Cerebellar nuclear complex (tissue), 1 donor: Measurements from ENCODE around the gene FCF1.
"Not testable (repeated sequence)": the region's sequence is repeated elsewhere in the genome, so short reads cannot be mapped to it uniquely, and the experiment has no call there.

Experiments
- DNase-seq, 2 experiments: peaks; one replicate each; lab custom pipeline; 2025; lab: John Stamatoyannopoulos, UW

FCF1 gene

DNA sequence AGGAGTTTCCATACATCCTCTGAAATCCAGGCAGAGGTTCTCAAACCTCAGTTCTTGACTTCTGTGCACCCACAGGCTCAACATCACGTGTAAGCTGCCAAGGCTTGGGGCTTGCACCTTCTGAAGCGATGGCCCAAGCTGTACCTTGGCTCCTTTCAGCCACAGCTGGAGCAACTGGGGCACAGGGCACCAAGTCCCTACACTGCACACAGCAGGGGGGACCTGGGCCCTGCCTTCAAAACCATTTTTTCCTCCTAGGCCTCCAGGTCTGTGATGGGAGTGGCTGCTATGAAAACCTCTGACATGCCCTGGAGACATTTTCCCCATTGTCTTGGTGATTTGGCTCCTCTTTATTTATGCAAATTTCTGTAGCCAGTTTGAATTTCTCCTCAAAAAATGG is 10.7 kb upstream of the FCF1 start:
- no peak for DNase-seq

DNA sequence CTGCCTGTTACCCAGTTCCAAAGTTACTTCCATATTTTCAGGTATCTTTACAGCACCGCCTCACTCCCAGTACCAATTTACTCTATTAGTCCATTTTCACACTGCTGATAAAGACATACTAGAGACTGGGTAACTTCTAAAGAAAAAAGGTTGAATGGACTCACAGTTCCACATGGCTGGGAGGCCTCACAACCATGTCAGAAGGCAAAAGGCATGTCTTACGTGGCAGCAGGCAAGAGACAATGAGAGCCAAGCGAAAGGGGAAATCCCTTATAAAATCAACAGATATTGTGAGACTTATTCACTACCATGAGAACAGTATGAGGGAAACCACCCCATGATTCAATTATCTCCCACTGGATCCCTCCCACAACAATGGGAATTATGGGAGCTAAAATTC is 9.9 kb upstream of the FCF1 start:
- DNase-seq = no peak

DNA sequence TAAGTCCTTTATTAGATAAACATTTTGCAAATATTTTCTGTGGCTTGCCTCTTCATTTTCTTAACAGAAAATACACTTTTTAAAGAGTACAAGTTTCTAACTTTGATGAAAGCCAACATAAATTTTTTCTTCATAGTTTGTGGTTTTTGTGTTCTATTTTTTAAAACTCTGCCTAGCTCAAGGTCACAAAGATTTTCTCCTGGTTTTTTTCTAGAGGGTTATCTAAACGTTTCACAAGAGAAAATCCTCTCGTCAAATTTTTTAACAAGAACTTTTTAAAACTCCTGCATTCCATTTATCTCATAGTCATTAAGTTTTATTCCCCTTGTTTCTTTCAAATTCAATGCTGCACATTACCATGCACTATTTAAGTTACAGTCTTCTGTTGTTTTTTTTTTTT is 8.3 kb upstream of the FCF1 start:
- no peak for DNase-seq

DNA sequence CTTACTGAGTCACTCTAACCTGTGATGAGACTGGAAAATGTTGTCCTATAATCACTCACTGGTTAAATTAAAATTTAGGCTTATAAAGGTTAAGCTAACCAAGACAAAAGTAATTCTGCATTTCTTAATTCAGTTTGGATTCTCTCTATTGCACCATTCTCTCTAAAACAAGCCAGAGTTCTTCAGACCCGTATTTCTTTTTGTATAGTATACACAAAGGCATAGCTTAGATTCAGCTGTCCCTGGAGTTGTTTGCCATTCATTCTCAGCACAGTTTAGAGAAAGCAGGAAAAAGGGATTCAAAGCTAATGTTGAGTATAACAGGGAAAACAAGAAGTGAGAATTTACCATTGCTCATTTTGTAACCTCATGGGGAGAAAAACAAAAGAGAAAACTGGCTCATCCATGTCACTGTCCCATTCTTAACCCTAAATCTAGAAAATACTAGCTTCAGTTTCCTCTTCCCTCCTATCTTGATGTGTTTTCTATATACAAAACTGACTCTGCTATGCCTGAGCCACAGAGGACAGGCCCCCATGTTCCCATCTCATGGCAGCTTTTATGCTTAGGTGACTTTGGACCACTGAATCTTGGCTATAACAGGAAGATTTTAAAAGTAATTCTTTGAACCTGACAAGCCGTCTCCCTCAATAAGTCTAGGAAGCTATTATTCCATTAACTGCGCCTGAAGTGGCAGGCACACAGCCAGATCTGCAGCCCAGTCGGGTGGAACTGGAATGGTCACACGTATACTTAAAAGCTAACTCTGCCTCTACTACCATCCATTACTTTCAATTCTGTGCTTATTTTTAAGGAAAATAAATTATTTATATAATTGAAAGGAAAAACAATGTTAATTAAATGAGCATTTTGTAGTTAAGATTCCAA is 7.1 kb upstream of the FCF1 start:
- DNase-seq = no peak

DNA sequence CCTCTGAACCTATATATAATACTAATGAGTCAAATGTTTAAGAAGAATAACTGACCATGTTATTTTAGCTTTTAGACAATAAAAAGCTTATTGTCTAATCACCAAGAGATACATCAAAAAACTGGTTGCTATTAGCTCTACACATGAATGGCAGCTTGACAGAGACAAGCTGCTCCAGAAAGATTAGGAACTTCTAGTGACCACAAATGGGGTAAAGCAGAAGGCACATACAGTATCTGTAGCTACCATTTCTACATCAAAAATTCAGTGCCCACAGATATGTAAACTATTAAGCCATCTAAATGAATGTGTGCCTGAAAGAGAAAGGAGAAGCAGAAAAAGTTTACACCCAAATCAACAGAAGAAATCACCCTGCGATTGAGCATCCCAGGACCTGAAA is 2.5 kb upstream of the FCF1 start:
- DNase-seq = no peak

DNA sequence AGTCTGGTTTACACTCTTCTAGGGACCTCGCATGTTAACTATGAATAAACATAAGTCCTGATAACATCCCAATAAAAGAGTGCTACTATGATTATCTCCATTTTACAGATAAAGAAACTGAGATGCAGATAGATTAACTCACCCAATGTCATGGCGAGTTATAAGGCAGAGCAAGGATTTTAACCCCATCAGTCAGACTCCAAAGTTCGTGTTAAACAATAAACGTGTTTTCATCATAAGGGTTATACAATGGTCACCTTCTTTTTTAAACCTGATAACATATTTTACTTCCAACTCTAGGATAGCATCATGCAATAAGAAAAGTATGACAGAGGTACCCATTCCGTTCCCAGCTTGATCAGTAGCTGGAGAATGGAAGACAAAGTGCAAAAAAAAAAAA is 1.3 kb upstream of the FCF1 start:
- DNase-seq = no peak

DNA sequence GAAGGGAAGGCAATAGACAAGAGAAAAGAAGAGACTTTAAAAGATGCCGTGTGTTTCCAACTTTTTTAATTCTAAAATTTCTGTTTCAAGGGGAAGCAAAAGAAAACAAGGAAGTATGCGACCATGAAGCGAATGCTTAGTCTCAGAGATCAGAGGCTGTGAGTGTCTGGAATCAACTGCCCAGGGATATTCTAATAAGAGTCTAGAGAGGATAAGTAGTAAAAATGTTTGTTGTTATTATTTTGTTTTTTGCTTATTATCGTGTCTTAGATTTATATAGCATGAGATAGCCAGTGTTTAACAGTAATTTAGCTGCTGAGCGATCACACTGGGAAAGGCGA is 421 bp downstream of the FCF1 start:
- DNase-seq = no peak

DNA sequence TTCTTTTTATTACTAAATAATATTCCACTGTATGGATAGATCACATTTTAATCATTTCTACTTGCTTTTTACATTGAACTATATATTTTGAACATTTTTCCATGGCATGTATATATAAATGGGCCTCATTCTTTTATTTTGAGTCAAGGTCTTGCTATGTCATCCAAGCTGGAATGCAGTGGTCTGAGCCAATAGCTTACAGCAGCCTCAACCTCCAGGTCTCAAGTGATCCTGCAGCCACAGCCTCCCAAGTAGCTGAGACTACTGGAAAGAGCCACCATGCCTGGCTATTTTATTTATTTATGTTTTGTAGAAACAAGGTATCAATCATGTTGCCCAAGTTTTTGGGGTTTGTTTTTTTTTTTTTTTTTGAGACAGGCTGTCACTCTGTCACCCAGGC is 7.6 kb downstream of the FCF1 start:
- DNase-seq = no peak

DNA sequence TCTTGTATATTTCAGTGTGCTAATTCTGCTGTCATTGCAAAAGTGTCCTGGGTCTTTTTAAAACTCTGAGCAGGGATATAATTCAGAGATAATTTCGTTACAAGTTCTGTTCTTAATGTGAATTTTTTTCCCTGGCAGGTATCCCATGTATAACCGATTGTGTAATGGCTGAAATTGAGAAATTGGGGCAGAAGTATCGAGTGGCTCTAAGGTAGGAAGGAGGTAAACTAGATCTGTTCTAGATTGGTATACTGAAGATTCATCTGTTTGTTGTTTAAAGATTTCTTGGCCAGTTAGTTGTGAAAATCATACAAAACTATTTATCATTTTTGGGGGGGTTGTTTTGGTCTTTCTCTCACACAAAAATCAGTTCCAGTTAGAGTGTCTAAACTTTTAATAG is 10.2 kb downstream of the FCF1 start:
- DNase-seq = no peak

DNA sequence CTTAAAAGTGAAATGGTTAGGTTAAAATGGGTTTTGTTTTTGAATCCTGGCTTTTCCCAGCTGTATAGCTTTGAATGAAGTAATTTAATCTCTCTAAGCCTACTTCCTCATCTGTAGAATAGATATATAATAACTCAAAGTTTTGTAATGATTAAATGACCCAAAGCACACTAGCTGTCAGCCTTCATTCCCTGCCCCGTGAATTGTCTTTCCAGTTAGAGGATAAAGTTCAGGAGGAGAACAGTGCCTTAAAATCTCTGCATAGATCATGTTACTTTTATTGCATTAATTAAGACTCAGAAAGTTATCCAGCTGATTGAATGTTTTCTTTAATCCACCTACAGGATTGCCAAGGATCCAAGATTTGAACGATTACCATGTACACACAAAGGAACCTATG is 19.4 kb downstream of the FCF1 start:
- no peak for DNase-seq

DNA sequence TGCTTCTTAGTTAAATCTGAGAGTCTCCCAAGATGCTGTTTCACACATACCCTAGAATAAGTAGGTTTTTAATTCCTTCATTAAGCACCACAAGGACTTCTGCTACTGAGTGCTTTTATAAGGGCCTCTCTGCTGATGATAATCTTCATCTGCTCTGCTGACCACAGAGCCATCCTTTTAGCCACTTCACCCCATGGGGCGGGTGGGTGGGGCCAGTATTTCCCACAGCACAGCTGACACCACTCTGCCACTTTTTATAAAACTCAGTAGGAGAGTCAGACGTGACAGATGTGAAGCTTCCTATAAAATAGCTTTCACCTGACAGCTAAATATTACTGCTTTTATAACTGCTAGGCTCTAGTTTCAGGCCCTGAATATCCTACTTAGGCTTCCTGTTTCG is 20.3 kb downstream of the FCF1 start:
- DNase-seq = no peak

DNA sequence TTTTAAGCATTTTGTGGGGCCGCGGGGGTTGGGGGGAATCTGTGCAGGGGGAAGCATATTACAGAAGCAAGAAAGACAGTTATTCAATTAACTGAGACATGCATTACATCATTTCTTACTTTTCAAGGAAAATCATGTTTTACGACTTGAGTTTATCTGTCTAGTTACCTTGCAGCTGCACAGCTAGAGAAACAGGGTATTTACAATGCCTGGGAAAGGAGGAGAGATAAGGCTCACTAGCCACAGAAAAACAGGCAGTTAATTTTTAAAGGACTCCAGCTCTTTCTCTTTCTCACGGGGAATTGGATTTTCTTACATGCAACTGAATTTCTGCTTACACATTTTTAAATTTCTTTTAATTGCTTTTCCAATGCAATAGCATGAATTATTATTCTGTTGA is 22.2 kb downstream of the FCF1 start:
- DNase-seq = no peak

DNA sequence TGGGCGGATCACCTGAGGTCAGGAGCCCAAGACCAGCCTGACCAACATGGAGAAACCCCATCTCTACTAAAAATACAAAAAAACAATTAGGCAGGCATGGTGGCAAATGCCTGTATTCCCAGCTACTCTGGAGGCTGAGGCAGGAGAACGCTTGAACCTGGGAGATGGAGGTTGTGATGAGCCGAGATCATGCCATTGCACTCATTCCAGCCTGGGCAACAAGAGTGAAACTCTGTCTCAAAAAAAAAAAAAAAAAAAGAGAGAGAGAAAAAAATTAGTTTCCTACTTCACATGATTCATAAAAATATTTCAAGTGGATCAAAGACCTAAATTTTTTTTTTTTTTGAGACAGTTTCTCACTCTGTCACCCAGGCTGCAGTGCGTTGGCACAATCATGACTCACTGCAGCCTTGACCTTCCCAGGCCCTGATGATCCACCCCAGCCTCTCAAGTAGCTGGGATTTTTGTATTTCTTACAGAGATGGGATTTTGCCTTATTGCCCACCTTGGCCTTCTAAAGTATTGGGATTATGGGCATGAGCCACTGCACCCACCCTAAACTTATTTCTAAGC is 24.9 kb downstream of the FCF1 start:
- DNase-seq = no peak

DNA sequence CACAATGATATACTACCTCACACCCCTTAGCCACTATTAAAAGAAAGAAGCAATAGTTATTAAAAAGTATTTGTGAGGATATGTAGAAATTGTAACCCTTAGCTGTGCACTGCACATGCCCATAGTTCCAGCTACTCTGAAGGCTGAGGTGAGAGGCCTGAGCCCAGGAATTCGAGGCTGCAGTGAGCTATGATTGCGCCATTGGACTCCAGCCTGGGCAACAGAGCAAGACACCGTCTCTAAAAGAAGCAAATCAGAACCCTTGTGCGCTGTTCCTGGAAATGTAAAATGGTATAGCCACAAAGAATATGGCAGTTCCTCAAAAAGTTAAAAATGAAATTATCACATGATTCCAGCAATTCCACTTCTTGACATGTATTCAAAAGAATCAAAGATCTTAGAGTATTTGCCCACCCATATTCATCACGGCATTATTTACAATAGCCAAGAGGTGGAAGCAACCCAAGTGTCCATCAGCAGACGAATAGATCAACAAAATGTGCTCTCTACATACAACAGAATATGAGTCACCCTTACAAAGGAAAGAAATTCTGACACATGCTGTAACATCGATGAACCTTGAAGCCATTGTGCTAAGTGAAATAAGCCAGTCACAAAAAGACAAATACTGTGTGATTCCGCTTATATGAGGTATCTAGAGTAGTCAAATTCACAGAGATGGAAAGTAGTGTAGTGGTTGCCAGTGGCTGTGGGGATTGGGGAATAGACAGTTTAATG is 26.5 kb downstream of the FCF1 start:
- DNase-seq = no peak

DNA sequence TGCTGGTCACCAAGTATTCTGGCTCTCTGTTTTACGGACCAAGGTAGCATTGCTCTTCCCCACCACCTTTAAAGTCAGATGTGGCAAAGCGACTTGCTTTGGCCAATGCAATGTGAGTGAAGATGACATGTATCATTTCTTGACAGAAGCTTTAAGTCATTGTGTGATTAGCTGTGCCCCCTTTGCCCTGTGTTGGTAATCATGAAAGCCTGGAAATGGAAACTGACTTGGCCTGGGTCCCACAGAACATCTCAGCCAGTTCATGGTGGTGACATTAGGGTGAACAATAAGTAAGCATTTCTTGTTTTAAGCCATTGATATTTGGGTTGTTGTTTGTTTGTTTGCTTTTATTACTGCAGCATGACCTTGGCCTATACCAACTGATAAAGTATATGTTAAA is 34.3 kb downstream of the FCF1 start:
- DNase-seq = no peak

DNA sequence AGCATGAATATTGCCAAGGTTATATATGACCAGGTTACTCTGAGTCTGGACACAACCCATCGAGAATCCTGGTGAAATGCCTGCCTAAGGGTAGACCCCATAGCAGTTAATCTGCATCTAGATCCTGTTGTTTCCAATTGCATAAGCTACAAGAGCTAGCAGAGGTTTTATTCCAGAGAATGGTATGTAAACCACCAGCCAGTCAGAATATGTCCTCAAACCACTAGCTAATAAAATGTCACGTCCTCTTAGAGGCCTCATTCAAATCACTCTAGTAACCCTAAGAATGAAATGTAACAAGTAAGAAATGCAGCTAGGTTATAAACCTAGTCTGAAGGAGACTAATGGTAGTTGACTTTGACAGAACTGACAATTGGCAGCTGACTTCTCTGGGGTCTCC is 41.2 kb downstream of the FCF1 start:
- DNase-seq = no peak

DNA sequence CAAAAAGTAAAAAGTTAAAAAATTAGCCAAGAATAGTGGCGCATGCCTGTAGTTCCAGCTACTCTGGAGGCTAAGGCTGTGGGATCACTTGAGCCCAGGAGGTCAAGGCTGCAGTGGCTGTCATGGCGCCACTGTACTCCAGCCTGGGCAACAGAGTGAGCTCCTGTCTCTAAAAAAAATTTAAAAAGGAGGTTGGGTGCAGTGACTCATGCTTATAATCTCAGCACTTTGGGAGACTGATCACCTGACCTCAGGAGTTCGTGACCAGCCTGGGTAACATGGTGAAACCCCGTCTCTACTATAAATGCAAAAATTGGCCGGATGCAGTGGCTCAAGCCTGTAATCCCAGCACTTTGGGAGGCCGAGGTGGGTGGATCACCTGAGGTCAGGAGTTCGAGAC is 42.0 kb downstream of the FCF1 start:
- no peak for DNase-seq

DNA sequence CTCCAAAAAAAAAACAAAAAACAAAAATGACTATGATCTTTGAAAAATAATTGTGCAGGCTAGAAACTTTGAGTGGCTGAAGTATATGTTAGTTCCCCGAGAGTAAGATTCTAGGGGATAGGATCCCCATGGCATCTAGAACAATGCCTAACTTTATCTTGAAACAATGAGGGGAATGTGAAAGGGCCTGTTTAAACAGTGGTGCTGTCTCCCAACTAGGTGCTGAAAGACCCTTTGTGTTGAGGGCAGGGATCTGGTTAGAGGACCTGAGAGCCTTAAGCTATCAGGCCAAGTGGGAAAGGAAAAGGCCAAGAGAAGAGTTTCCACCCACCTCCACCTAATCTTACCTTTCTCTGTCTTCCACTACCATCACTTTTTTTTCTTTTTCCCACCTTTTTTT is 43.4 kb downstream of the FCF1 start:
- no peak for DNase-seq

DNA sequence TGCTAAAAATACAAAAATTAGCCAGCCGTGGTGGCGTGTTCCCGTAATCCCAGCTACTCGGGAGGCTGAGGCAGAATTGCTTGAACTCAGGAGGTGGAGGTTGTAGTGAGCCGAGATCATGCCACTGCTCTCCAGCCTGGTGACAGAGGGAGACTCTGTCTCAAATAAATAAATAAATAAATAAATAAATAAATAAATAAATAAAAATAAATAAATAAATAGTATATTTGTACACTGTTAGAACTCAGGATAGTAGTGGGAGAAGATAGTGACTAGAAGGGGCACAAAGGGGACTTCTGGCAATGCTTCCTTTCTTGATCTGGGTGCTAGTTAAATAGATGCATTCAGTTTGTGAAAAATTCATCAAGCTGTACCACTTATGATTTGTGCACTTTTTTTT is 45.6 kb downstream of the FCF1 start:
- DNase-seq = not testable (repeated sequence)

DNA sequence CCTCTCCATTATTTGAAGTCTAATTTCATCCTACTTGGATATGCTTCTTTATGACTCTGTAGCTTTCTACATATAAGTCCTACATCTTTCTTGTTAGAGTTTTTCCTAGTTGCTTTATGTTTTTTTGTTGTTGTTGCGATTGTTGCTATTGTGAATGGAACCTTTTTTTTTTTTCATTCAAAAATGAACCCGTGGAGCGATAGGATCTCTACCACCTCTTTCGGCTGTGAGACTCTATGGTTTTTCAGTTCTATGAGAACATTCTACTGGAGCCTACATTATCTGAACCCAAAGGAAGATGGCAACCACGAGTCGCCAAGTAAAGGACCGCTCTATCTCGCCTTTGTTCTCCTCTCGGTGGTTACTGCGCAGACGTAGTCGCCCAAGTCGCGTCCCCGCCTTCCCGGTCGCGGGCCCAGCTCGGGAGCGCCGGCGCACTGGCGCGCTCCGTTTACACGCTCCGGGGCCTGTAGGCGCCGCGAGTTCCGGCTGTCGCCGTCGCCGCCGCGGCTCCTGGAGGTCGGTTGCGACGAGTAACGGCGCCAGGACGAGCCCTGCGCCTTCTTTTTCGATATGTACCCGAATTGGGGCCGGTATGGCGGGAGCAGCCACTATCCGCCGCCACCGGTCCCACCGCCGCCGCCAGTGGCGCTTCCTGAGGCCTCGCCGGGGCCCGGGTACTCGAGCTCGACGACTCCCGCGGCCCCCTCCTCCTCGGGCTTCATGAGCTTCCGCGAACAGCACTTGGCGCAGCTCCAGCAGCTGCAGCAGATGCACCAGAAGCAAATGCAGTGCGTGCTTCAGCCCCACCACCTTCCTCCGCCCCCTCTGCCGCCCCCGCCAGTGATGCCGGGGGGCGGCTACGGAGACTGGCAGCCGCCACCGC is 50.2 kb downstream of the FCF1 start, which contains the start of gene YLPM1:
Gene YLPM1 (plus strand): TSS at position 400 of the 886 bp plus-strand sequence. CDS start 174 bp downstream, at position 574.
- DNase-seq = peak; percentile 50 to 76

DNA sequence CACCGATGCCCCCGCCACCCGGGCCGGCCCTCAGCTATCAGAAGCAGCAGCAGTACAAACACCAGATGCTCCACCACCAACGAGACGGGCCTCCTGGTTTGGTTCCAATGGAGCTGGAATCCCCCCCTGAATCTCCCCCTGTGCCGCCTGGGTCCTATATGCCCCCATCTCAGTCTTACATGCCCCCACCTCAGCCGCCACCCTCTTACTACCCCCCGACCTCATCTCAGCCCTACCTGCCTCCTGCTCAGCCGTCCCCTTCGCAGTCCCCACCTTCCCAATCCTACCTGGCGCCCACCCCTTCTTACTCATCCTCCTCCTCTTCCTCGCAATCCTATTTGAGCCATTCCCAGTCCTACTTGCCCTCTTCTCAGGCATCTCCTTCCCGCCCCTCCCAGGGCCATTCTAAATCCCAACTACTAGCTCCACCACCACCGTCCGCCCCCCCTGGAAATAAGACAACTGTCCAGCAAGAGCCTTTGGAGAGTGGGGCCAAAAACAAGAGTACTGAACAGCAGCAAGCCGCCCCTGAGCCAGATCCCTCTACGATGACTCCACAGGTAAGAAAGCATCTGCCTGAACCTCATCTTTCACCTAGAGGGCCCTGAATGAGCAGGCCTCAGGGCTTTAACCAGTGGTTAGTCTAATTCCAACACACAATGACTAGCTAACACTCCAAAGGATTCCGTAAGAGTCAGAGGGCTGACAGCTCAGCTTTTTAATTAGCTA is 51.0 kb downstream of the FCF1 start:
- DNase-seq = no peak
